ENCODE results near the gene DMRTA1. TPM values are rescaled to one million over a fixed set of nuclear protein-coding genes. Genes with fewer than 3 reads are reported as not detected.
"Not testable (repeated sequence)": the region's sequence is repeated elsewhere in the genome, so short reads cannot be mapped to it uniquely, and the experiment has no call there.

Gene DMRTA1
- total RNA-seq, 4 donors from 2014 or later, result 0.78 to 2.1 (median 1.1) TPM

DNA sequence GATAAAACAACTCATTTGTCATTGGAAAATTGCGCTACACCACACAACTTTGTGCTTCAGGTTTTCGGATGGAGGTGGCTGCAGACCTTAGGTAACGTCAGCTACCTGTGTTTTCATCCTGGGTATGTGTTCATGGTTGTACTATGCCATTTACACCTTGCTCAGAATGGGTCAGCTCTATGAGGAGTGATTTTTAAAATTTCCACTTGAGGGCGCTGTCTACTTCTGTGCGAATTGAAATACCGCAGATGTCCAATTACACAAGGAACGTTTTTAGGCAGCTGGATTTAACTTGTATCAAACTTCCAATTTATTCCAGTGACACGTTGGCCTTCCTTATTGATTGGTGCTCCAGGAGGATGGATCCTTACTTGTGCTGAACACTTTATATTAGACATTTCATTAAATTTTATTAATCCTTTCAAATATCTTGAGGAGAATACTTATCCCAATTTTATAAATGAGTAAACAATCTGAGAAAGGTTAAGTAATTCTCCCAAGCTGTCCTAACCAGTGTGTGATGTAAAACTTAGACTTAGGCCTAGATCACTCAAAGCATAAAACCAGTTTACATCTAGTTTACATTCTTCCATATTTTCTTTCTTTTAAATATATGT is 23.4 kb downstream of the DMRTA1 start:
- H3K9me3 ChIP-seq, result no peaks in the 10 kb centered on the region
- H3K36me3 ChIP-seq, result no peaks in the 10 kb centered on the region
- peak in 1 of 2 donors; percentile 54 for DNase-seq (ENCODE audit: low spot score in 2 of 2)
- no peak for TF ChIP-seq EP300 (IDR thresholded peaks at IDR 0.05)
- TF ChIP-seq POLR2A (IDR thresholded peaks at IDR 0.05), result no peak
- TF ChIP-seq, protein P1, sequence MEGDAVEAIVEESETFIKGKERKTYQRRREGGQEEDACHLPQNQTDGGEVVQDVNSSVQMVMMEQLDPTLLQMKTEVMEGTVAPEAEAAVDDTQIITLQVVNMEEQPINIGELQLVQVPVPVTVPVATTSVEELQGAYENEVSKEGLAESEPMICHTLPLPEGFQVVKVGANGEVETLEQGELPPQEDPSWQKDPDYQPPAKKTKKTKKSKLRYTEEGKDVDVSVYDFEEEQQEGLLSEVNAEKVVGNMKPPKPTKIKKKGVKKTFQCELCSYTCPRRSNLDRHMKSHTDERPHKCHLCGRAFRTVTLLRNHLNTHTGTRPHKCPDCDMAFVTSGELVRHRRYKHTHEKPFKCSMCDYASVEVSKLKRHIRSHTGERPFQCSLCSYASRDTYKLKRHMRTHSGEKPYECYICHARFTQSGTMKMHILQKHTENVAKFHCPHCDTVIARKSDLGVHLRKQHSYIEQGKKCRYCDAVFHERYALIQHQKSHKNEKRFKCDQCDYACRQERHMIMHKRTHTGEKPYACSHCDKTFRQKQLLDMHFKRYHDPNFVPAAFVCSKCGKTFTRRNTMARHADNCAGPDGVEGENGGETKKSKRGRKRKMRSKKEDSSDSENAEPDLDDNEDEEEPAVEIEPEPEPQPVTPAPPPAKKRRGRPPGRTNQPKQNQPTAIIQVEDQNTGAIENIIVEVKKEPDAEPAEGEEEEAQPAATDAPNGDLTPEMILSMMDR (IDR thresholded peaks at IDR 0.05), result peak; percentile 41 to 63 (median 48)
- H3K4me1 ChIP-seq, result no peaks in the 10 kb centered on the region
- no peak overlapping the region for H3K27ac ChIP-seq
- no peaks in the 10 kb centered on the region for H3K27me3 ChIP-seq
- no peak overlapping the region for H3K4me3 ChIP-seq
- 3 to 4% methylated on average over 8 of the region's 8 CpGs for WGBS, 2 donors

DNA sequence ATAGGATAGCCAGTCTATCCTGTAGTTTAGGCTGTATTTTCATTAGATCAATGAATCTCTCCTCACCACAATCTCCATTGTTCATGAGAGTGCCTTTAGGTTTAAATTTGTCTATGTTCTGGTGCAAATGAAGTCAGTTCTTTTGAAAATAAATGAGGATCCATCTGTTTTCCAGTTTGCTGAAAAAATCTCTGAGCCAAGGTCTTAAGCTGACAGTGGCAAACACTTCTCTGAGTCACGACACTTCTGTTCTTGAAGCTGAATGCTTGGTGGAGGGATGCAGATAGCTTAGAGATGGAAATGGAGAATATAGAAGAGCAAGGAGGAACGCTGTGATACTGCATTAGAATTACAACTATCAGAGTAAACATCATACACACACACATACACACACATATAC is 34.9 kb downstream of the DMRTA1 start:
- Histone ChIP-seq H3K4me1 (no peaks in the 10 kb centered on the region), H3K27ac (no peak overlapping the region), H3K9me3 (peaks cover 0 to 10% (median 1%) of the 10 kb centered on the region in 4 donors), H3K27me3 (no peaks in the 10 kb centered on the region), H3K4me3 (no peak overlapping the region), H3K36me3 (no peaks in the 10 kb centered on the region)
- WGBS, 2 donors, result 69 to 71% methylated on average over 2 of the region's 2 CpGs
- DNase-seq (ENCODE audit: low spot score in 2 of 2), result no peak
- no peak for TF ChIP-seq POLR2A (IDR thresholded peaks at IDR 0.05)
- TF ChIP-seq, protein P1 (IDR thresholded peaks at IDR 0.05), result no peak
- TF ChIP-seq EP300 (IDR thresholded peaks at IDR 0.05), result no peak

DNA sequence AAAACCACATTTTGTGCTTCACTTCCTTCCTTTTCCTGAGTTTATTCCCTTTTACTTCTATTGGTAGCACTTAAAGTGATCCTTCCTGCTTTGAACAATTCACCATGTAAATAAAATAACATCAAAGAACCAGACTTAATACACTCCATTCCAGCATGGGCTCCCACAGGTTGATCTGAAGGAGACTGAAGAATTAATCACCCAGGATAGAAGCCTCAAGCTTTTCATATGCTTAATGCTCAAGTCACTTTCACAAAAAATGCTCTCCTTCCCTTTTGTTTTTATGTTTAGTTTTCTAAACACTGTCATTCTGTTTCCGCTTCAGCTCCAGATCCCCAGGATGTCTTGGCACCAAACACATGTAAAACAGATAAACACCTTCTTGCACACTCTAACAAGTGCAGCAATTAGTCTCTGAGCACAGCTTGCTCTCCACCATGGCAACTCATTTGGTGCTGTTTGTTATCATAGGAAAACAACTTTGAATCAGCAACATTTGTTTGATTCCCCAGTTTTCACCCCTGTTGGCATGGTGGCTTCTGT is 37.0 kb downstream of the DMRTA1 start:
- Histone ChIP-seq H3K27me3 (no peaks in the 10 kb centered on the region), H3K36me3 (no peaks in the 10 kb centered on the region), H3K27ac (no peak overlapping the region), H3K9me3 (peaks cover 0 to 10% (median 1%) of the 10 kb centered on the region in 4 donors), H3K4me3 (no peak overlapping the region), H3K4me1 (no peaks in the 10 kb centered on the region)
- TF ChIP-seq POLR2A (IDR thresholded peaks at IDR 0.05) (no peak), EP300 (IDR thresholded peaks at IDR 0.05) (no peak)
- TF ChIP-seq, protein P1 (IDR thresholded peaks at IDR 0.05), result no peak
- DNase-seq (ENCODE audit: low spot score in 2 of 2), result no peak
- WGBS, 2 donors, result 46 to 48% methylated on average over 1 of the region's 1 CpG

DNA sequence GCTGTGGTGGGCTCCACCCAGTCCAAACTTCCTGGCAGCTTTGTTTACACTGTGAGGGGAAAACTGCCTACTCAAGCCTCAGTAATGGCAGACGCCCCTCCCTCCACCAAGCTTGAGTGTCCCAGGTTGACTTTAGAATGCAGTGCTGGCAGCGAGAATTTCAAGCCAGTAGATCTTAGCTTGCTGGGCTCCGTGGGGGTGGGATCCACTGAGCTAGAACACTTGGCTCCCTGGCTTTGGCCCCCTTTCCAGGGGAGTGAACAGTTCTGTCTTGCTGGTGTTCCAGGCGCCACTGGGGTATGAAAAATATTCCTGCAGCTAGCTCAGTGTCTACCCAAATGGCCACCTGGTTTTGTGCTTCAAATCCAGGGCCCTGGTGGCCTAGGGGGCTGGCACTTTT is 49.6 kb downstream of the DMRTA1 start:
- H3K27ac ChIP-seq; H3K4me1 ChIP-seq; H3K36me3 ChIP-seq; DNase-seq (ENCODE audit: low spot score in 2 of 2); H3K9me3 ChIP-seq; H3K4me3 ChIP-seq; H3K27me3 ChIP-seq: not testable (repeated sequence)
- 78 to 79% methylated on average over 4 of the region's 4 CpGs for WGBS, 2 donors
